ENCODE results near the gene CATSPERD. TPM values are rescaled to one million over a fixed set of nuclear protein-coding genes. Genes with fewer than 3 reads are reported as not detected.

CATSPERD gene
- total RNA-seq, 1 experiment from 2014 or later: not detected

DNA sequence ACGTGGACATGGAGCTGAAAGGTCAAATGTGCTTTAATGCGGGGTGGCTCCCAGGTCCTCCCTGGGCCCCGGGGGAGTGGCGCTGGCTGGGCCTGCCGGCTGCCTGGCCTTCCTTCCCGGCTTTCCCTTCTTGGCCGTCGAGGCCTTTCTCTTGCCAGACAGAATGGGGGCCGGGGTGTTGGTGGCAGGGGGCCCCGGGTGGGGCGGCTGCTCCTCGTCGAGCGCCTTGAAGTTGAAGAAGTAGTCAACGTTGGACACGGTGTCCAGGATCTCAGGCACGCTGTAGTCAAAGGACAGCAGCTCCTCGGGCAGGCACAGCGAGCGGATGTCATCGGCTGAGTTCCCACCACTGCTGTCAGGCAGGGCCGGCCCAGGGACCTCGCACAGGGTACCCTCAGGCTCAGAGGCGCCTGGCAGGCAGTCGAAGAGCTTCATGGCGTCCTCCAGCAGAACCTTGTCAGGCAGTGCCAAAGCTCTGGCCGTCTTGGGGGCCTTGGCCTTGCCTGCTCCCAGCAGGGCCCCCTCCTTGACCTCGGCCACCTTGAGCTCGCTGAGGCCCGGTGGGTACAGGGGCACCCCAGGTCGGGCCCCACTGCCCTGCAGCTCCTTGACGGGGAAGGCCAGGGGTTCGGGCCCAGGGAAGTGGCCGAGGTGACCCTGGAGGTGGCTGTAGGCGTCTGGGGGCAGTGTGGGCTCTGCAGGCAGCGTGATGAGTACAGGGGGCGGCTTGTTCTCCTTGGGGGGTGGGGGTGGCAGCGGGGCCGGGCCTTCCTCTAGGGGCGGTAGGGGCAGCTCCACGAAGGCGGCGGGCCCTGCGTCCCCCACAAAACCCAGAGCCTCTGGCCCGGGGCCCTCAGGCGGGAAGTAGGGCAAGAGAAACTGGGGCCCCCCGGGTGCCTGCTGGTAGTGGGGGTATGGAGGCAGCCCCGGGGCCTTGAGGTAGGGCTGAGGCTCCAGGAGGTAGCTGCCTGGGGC, 62.8 kb downstream of the CATSPERD start:
- H3K4me3 ChIP-seq: no peak overlapping the region
- no peaks in the 10 kb centered on the region for H3K9me3 ChIP-seq (ENCODE audit: insufficient read depth, low read depth)
- ChIA-PET POLR2A (ENCODE audit: unreplicated experiment) (interaction anchor here (0.6 kb wide), 1 partner anchor 64 kb away, joined by 6 read pairs; no protein-coding TSS in a partner anchor), CTCF (interaction anchor here (0.6 kb wide), 1 partner anchor 1081 kb away, joined by 3 read pairs; no protein-coding TSS in a partner anchor)
- DNase-seq: no peak
- H3K79me2 ChIP-seq (ENCODE audit: low read depth): no peaks in the 10 kb centered on the region
- H3K4me2 ChIP-seq: no peak overlapping the region
- TF ChIP-seq CTCF (conservative IDR thresholded peaks at IDR 0.05) (no peak), EZH2 (IDR thresholded peaks at IDR 0.05; ENCODE audit: low read depth) (no peak)
- no peaks in the 10 kb centered on the region for H3K27me3 ChIP-seq (ENCODE audit: insufficient read depth, low read depth)
- H4K20me1 ChIP-seq (ENCODE audit: insufficient read depth): no peaks in the 10 kb centered on the region
- no peaks in the 10 kb centered on the region for H3F3A ChIP-seq (ENCODE audit: insufficient read depth, low read depth)
- no peaks in the 10 kb centered on the region for H3K4me1 ChIP-seq (replicated peaks; ENCODE audit: insufficient read depth)
- no peak overlapping the region for H2AFZ ChIP-seq
- H3K9me2 ChIP-seq (ENCODE audit: insufficient read depth): no peaks in the 10 kb centered on the region
- no TSS peak for BruUV-seq (replicated peaks)
- intact Hi-C loops (cut with micrococcal nuclease; ENCODE audit: unreplicated experiment): no loop called here
- no peak overlapping the region for H3K27ac ChIP-seq
- no peaks in the 10 kb centered on the region for H3K36me3 ChIP-seq (ENCODE audit: low read depth)

- Histone ChIP-seq H2AFZ (no peak within 1 kb of the TSS), H4K20me1 (ENCODE audit: insufficient read depth) (no peaks in the 10 kb centered on the region), H3K79me2 (ENCODE audit: low read depth) (peaks cover 3% of the 10 kb centered on the region), H3K36me3 (ENCODE audit: low read depth) (no peaks in the 10 kb centered on the region), H3K4me2 (no peak within 1 kb of the TSS), H3K27ac (no peak within 1 kb of the TSS), H3K4me1 (replicated peaks; ENCODE audit: insufficient read depth) (no peaks in the 10 kb centered on the region), H3K27me3 (ENCODE audit: insufficient read depth, low read depth) (no peaks in the 10 kb centered on the region), H3K9me3 (ENCODE audit: insufficient read depth, low read depth) (no peaks in the 10 kb centered on the region), H3F3A (ENCODE audit: insufficient read depth, low read depth) (no peaks in the 10 kb centered on the region), H3K9me2 (ENCODE audit: insufficient read depth) (no peaks in the 10 kb centered on the region), H3K4me3 (no peak within 1 kb of the TSS)
- intact Hi-C loops (cut with micrococcal nuclease; ENCODE audit: unreplicated experiment): no loop called here
- TF ChIP-seq EZH2 (IDR thresholded peaks at IDR 0.05; ENCODE audit: low read depth) (no peak), CTCF (conservative IDR thresholded peaks at IDR 0.05) (no peak)
- ChIA-PET CTCF (no interaction called here), POLR2A (ENCODE audit: unreplicated experiment) (no interaction called here)
- no TSS peak for BruUV-seq (replicated peaks)
- DNase-seq: no peak
These were observed 64.2 kb downstream of the CATSPERD start, which contains the start of gene PRR22 for GRCh38 chr19:5784581-5785147. Gene PRR22 (minus strand): TSS chr19:5784746. CDS start chr19:5784660, 86 bp downstream.

GRCh38 chr19:5785423-5785822, 65.0 kb downstream of the CATSPERD start:
- no TSS peak for BruUV-seq (replicated peaks)
- POLR2A ChIA-PET (ENCODE audit: unreplicated experiment): no interaction called here

More at GRCh38 chr19:5785423-5785822, 65.0 kb downstream of the CATSPERD start:
- no peaks in the 10 kb centered on the region for H3F3A ChIP-seq (ENCODE audit: insufficient read depth, low read depth)
- 0 out of 2 replicates have a peak, but pooled peaks cover 6% of the 10 kb centered on the region for H4K20me1 ChIP-seq (ENCODE audit: insufficient read depth)
- no peaks in the 10 kb centered on the region for H3K36me3 ChIP-seq (ENCODE audit: low read depth)
- no peaks in the 10 kb centered on the region for H3K9me3 ChIP-seq (ENCODE audit: insufficient read depth, low read depth)
- intact Hi-C loops (cut with micrococcal nuclease; ENCODE audit: unreplicated experiment): no loop called here
- H3K79me2 ChIP-seq (ENCODE audit: low read depth): peaks cover 10% of the 10 kb centered on the region
- no peak for DNase-seq
- no peaks in the 10 kb centered on the region for H3K27me3 ChIP-seq (ENCODE audit: insufficient read depth, low read depth)
- CTCF ChIA-PET: no interaction called here
- H3K4me2 ChIP-seq: no peak overlapping the region
- no peak overlapping the region for H3K27ac ChIP-seq
- H2AFZ ChIP-seq: no peak overlapping the region
- TF ChIP-seq EZH2 (IDR thresholded peaks at IDR 0.05; ENCODE audit: low read depth) (no peak), CTCF (conservative IDR thresholded peaks at IDR 0.05) (no peak)
- H3K9me2 ChIP-seq (ENCODE audit: insufficient read depth): no peaks in the 10 kb centered on the region
- no peak overlapping the region for H3K4me3 ChIP-seq
- H3K4me1 ChIP-seq (replicated peaks; ENCODE audit: insufficient read depth): no peaks in the 10 kb centered on the region
